Measurements from ENCODE around the gene USP24.

USP24 gene

GRCh38 chr1:55055951-55056631, 159.1 kb downstream of the USP24 start:
- H3K9me3 ChIP-seq (ENCODE audit: insufficient read depth, low read depth, low read length), result no peaks in the 10 kb centered on the region
- H3K4me3 ChIP-seq (ENCODE audit: low read length, poor library complexity, severe bottlenecking), result no peak overlapping the region
- TF ChIP-seq CTCF (conservative IDR thresholded peaks at IDR 0.05; ENCODE audit: low read length), result no peak
- TF ChIP-seq EZH2phosphoT487 (IDR thresholded peaks at IDR 0.05; ENCODE audit: borderline replicate concordance), result no peak
- no peak overlapping the region for H2AFZ ChIP-seq (ENCODE audit: low read length)
- H3K9me2 ChIP-seq (replicated peaks; ENCODE audit: low read depth, low read length), result no peaks in the 10 kb centered on the region
- no peaks in the 10 kb centered on the region for H3F3A ChIP-seq (ENCODE audit: low read depth)
- no peaks in the 10 kb centered on the region for H3K27me3 ChIP-seq (ENCODE audit: insufficient read depth, low read length, poor library complexity, severe bottlenecking)
- H3K9ac ChIP-seq (ENCODE audit: low read depth, low read length, poor library complexity, severe bottlenecking), result no peak overlapping the region
- H3K4me1 ChIP-seq (ENCODE audit: insufficient read depth, low read length, poor library complexity, severe bottlenecking), result no peaks in the 10 kb centered on the region
- H4K20me1 ChIP-seq (ENCODE audit: insufficient read depth, low read length, poor library complexity, severe bottlenecking), result no peaks in the 10 kb centered on the region
- H3K4me2 ChIP-seq (ENCODE audit: low read depth, low read length, poor library complexity, severe bottlenecking), result no peak overlapping the region
- no peaks in the 10 kb centered on the region for H3K36me3 ChIP-seq (ENCODE audit: insufficient read depth, low read length)
- H3K79me2 ChIP-seq (ENCODE audit: insufficient read depth, low read length), result no peaks in the 10 kb centered on the region

GRCh38 chr1:55055084-55055882, 159.9 kb downstream of the USP24 start:
- Histone ChIP-seq H3K9ac (ENCODE audit: low read depth, low read length, poor library complexity, severe bottlenecking) (no peak overlapping the region), H3K36me3 (ENCODE audit: insufficient read depth, low read length) (no peaks in the 10 kb centered on the region), H3K9me3 (ENCODE audit: insufficient read depth, low read depth, low read length) (no peaks in the 10 kb centered on the region), H3K9me2 (replicated peaks; ENCODE audit: low read depth, low read length) (no peaks in the 10 kb centered on the region), H3K4me2 (ENCODE audit: low read depth, low read length, poor library complexity, severe bottlenecking) (no peak overlapping the region), H3K79me2 (ENCODE audit: insufficient read depth, low read length) (no peaks in the 10 kb centered on the region), H3K4me3 (ENCODE audit: low read length, poor library complexity, severe bottlenecking) (no peak overlapping the region), H3K27me3 (ENCODE audit: insufficient read depth, low read length, poor library complexity, severe bottlenecking) (no peaks in the 10 kb centered on the region), H2AFZ (ENCODE audit: low read length) (no peak overlapping the region), H4K20me1 (ENCODE audit: insufficient read depth, low read length, poor library complexity, severe bottlenecking) (no peaks in the 10 kb centered on the region), H3K4me1 (ENCODE audit: insufficient read depth, low read length, poor library complexity, severe bottlenecking) (no peaks in the 10 kb centered on the region), H3F3A (ENCODE audit: low read depth) (no peaks in the 10 kb centered on the region)
- TF ChIP-seq CTCF (conservative IDR thresholded peaks at IDR 0.05; ENCODE audit: low read length), result no peak
- TF ChIP-seq EZH2phosphoT487 (IDR thresholded peaks at IDR 0.05; ENCODE audit: borderline replicate concordance), result no peak

- no peaks in the 10 kb centered on the region for H3K36me3 ChIP-seq (ENCODE audit: insufficient read depth, low read length)
- H3K4me2 ChIP-seq (ENCODE audit: low read depth, low read length, poor library complexity, severe bottlenecking), result no peak overlapping the region
- no peak overlapping the region for H2AFZ ChIP-seq (ENCODE audit: low read length)
- no peaks in the 10 kb centered on the region for H3K27me3 ChIP-seq (ENCODE audit: insufficient read depth, low read length, poor library complexity, severe bottlenecking)
- H3K9me3 ChIP-seq (ENCODE audit: insufficient read depth, low read depth, low read length), result no peaks in the 10 kb centered on the region
- H3K79me2 ChIP-seq (ENCODE audit: insufficient read depth, low read length), result no peaks in the 10 kb centered on the region
- H3K9ac ChIP-seq (ENCODE audit: low read depth, low read length, poor library complexity, severe bottlenecking), result no peak overlapping the region
- H4K20me1 ChIP-seq (ENCODE audit: insufficient read depth, low read length, poor library complexity, severe bottlenecking), result no peaks in the 10 kb centered on the region
- H3K4me3 ChIP-seq (ENCODE audit: low read length, poor library complexity, severe bottlenecking), result no peak overlapping the region
- H3F3A ChIP-seq (ENCODE audit: low read depth), result no peaks in the 10 kb centered on the region
- TF ChIP-seq CTCF (conservative IDR thresholded peaks at IDR 0.05; ENCODE audit: low read length), result no peak
- TF ChIP-seq EZH2phosphoT487 (IDR thresholded peaks at IDR 0.05; ENCODE audit: borderline replicate concordance), result no peak
- H3K9me2 ChIP-seq (replicated peaks; ENCODE audit: low read depth, low read length), result no peaks in the 10 kb centered on the region
- H3K4me1 ChIP-seq (ENCODE audit: insufficient read depth, low read length, poor library complexity, severe bottlenecking), result no peaks in the 10 kb centered on the region
These were observed 160.8 kb downstream of the USP24 start for GRCh38 chr1:55054396-55054795.
